CD14-positive monocyte (primary cell): ENCODE measurements around the gene PHRF1. TPM values are rescaled to one million over a fixed set of nuclear protein-coding genes. Genes with fewer than 3 reads are reported as not detected.

ENCODE experiments used
- DNase-seq, 3 donors: peaks; one replicate each; pipeline ENCODE4 v3.0.0-alpha.2; 2011 to 2022
- H2AFZ ChIP-seq: 2 replicates; pipeline ENCODE4 v1.6.0; 2012; ENCODE audit warnings: mild to moderate bottlenecking, low read depth, low read length, inconsistent platforms; ENCODE audit not compliant: insufficient read depth, poor library complexity, severe bottlenecking
- H3K27ac ChIP-seq, 2 donors: 1 replicate in 1 of 2; 2 replicates in 1 of 2; pipeline ENCODE4 v1.5.1; 2012 to 2013; ENCODE audit warnings: low read length in 2 of 2, control low read depth in 1 of 2, inconsistent platforms in 1 of 2, low read depth in 1 of 2, mild to moderate bottlenecking in 1 of 2
- H3K27me3 ChIP-seq, 2 donors: one replicate each; pipeline versions ENCODE4 v1.6.0 to v1.6.1; 2011 to 2013; ENCODE audit warnings: low read length in 2 of 2; ENCODE audit not compliant: control insufficient read depth in 2 of 2, insufficient read depth in 2 of 2
- H3K36me3 ChIP-seq, 2 donors: replicated peaks in 1 of 2; 1 replicate in 1 of 2; 2 replicates in 1 of 2; pipeline versions ENCODE4 v1.5.1 to v1.6.1; 2012 to 2013; ENCODE audit warnings: low read length in 2 of 2, control low read depth in 1 of 2, inconsistent platforms in 1 of 2, mild to moderate bottlenecking in 1 of 2; ENCODE audit not compliant: insufficient read depth in 2 of 2, control insufficient read depth in 1 of 2
- H3K4me1 ChIP-seq, 2 donors: 1 replicate in 1 of 2; 2 replicates in 1 of 2; pipeline versions ENCODE4 v1.5.1 to v1.6.1; 2012 to 2013; ENCODE audit warnings: low read length in 2 of 2, control low read depth in 1 of 2, inconsistent platforms in 1 of 2, mild to moderate bottlenecking in 1 of 2, moderate library complexity in 1 of 2; ENCODE audit not compliant: insufficient read depth in 2 of 2, control insufficient read depth in 1 of 2
- H3K4me2 ChIP-seq: replicated peaks from 2 replicates; pipeline ENCODE3; 2012; ENCODE audit warnings: low read length, moderate library complexity, mild to moderate bottlenecking; ENCODE audit not compliant: poor library complexity, severe bottlenecking; ENCODE audit errors: extremely low read depth
- H3K4me3 ChIP-seq, 3 experiments: fragments of 200-600 bp in 1 of 3; sonication (generic) in 1 of 3; replicated peaks in 1 of 3; 1 replicate in 2 of 3; 2 replicates in 1 of 3; pipeline ENCODE4 v1.5.1; 2011 to 2013; ENCODE audit warnings: low read length in 3 of 3, mild to moderate bottlenecking in 3 of 3, control low read depth in 2 of 3, low read depth in 2 of 3, inconsistent platforms in 1 of 3, moderate library complexity in 1 of 3
- H3K79me2 ChIP-seq: 2 replicates; pipeline ENCODE4 v1.6.0; 2012; ENCODE audit warnings: mild to moderate bottlenecking, control low read depth, inconsistent platforms, low read length, moderate library complexity; ENCODE audit not compliant: insufficient read depth
- H3K9ac ChIP-seq: 2 replicates; pipeline ENCODE4 v1.6.0; 2017; ENCODE audit warnings: low read length, mild to moderate bottlenecking; ENCODE audit not compliant: insufficient read depth, poor library complexity, severe bottlenecking
- H3K9me3 ChIP-seq, 2 donors: replicated peaks in 1 of 2; 1 replicate in 1 of 2; 2 replicates in 1 of 2; pipeline versions ENCODE4 v1.5.1 to v1.6.1; 2012 to 2013; ENCODE audit warnings: low read length in 2 of 2, control low read depth in 1 of 2; ENCODE audit not compliant: control insufficient read depth in 1 of 2, insufficient read depth in 1 of 2
- H4K20me1 ChIP-seq: 2 replicates; pipeline ENCODE4 v1.6.0; 2012; ENCODE audit warnings: mild to moderate bottlenecking, low read length, control low read depth, moderate library complexity; ENCODE audit not compliant: insufficient read depth
- H3K27ac Mint-ChIP-seq, 7 donors: one replicate each; pipeline ENCODE4 v1.8.0; 2020; ENCODE audit warnings: mild to moderate bottlenecking in 7 of 7, mixed read lengths in 7 of 7, moderate library complexity in 6 of 7, inconsistent platforms in 2 of 7
- H3K27me3 Mint-ChIP-seq, 3 donors: one replicate each; pipeline ENCODE4 v1.8.0; 2021 to 2022; ENCODE audit warnings: low read depth in 3 of 3, mild to moderate bottlenecking in 3 of 3, mixed read lengths in 3 of 3, moderate library complexity in 3 of 3, inconsistent platforms in 1 of 3
- H3K36me3 Mint-ChIP-seq, 2 donors: one replicate each; pipeline ENCODE4 v1.8.0; 2020; ENCODE audit warnings: mixed read lengths in 2 of 2, inconsistent platforms in 1 of 2, mild to moderate bottlenecking in 1 of 2
- H3K4me1 Mint-ChIP-seq: one replicate; pipeline ENCODE4 v1.8.0; 2020; ENCODE audit warnings: mild to moderate bottlenecking, mixed read lengths
- H3K4me3 Mint-ChIP-seq, 2 donors: one replicate each; pipeline ENCODE4 v1.8.0; 2020; ENCODE audit warnings: mild to moderate bottlenecking in 2 of 2, mixed read lengths in 2 of 2, moderate library complexity in 1 of 2
- H3K9me3 Mint-ChIP-seq, 7 donors: one replicate each; pipeline ENCODE4 v1.8.0; 2020 to 2022; ENCODE audit warnings: mixed read lengths in 7 of 7, mild to moderate bottlenecking in 6 of 7, moderate library complexity in 6 of 7, inconsistent platforms in 2 of 7
- CTCF ChIP-seq: fragments of 200-600 bp; IDR thresholded peaks from one replicate; pipeline ENCODE4 v1.8.0; 2022; ENCODE audit warnings: antibody characterized with exemption, mild to moderate bottlenecking
- WGBS: methylation state at CpG from one replicate; pipeline ENCODE4 v1.1.5; 2013; ENCODE audit warnings: missing lambda C conversion rate; ENCODE audit not compliant: insufficient coverage; 5-methylcytosine and 5-hydroxymethylcytosine counted together
- intact Hi-C, 2 donors: fragments of 100-400 bp; cut with micrococcal nuclease; formaldehyde crosslinking; loops; one replicate each; pipeline versions ENCODE4 v1.15.0 to v1.15.1; 2023
- polyA plus RNA-seq, 3 donors: library from polyadenylated mRNA; depleted of rRNA in 1 of 3; unstranded in 2 of 3; stranded (reverse) in 1 of 3; fragments of 300-500 nt in 2 of 3; fragments of >200 nt in 1 of 3; fragmentation: Illumina TruSeq in 2 of 3; gene quantifications; 1 replicate in 2 of 3; 2 replicates in 1 of 3; pipeline ENCODE4 v1.2.3, GENCODE V29; 2012 to 2021

The PHRF1 gene
- polyA plus RNA-seq, 3 donors = 1.3 to 11.1 (median 3.3) TPM

GRCh38 chr11:574632-575312 is 1.5 kb upstream of the PHRF1 start:
- 23% methylated on average over 20 of the region's 25 CpGs for WGBS
- Histone ChIP-seq H3K4me1 (peaks cover 22 to 37% of the 10 kb centered on the region in 2 donors), H3K9me3 (peaks cover 0 to 3% of the 10 kb centered on the region in 2 donors), H3K4me2 (peak overlapping the region; percentile 97), H4K20me1 (peaks cover 31% of the 10 kb centered on the region), H3K4me3 (peak overlapping the region in 1 of 3 experiments; percentile 78), H2AFZ (peak overlapping the region; percentile 92), H3K27me3 (peaks cover 8 to 36% of the 10 kb centered on the region in 2 donors), H3K79me2 (peaks cover 31% of the 10 kb centered on the region), H3K9ac (no peak overlapping the region), H3K27ac (no peak overlapping the region), H3K36me3 (peaks cover 0 to 2% of the 10 kb centered on the region in 2 donors)
- Mint-ChIP-seq H3K27ac (peak overlapping the region in 2 of 7 donors; percentile 34 to 73), H3K4me3 (peak overlapping the region; percentile 77 to 91), H3K27me3 (peaks cover 32 to 50% (median 42%) of the 10 kb centered on the region in 3 donors), H3K4me1 (peaks cover 34% of the 10 kb centered on the region), H3K36me3 (peaks cover 6 to 8% of the 10 kb centered on the region in 2 donors), H3K9me3 (peaks cover 0 to 14% (median 3%) of the 10 kb centered on the region in 7 donors)
- intact Hi-C loops = loop anchor here (5.0 kb wide), 2 partner anchors 38 to 67 kb away; partner anchors contain the start of gene RNH1 (in 1 of the 2)
- no peak for DNase-seq
- TF ChIP-seq CTCF = no peak

- no peak overlapping the region for H3K27ac ChIP-seq
- H4K20me1 ChIP-seq = peaks cover 38% of the 10 kb centered on the region
- Mint-ChIP-seq H3K4me3 (peak overlapping the region; percentile 77 to 91), H3K4me1 (peaks cover 39% of the 10 kb centered on the region), H3K27me3 (peaks cover 26 to 45% (median 36%) of the 10 kb centered on the region in 3 donors), H3K27ac (peak overlapping the region in 1 of 7 donors; percentile 73), H3K36me3 (peaks cover 6 to 8% of the 10 kb centered on the region in 2 donors), H3K9me3 (peaks cover 0 to 13% (median 3%) of the 10 kb centered on the region in 7 donors)
- H3K4me1 ChIP-seq = peaks cover 22 to 40% of the 10 kb centered on the region in 2 donors
- under 1% methylated on average over 57 of the region's 81 CpGs for WGBS
- H3K36me3 ChIP-seq = peaks cover 0 to 3% of the 10 kb centered on the region in 2 donors
- intact Hi-C loops = loop anchor here (5.0 kb wide), 2 partner anchors 37 to 68 kb away; partner anchors contain the start of gene RNH1 (in 1 of the 2)
- H3K9ac ChIP-seq = peak overlapping the region; percentile 43
- peak overlapping the region; percentile 92 for H2AFZ ChIP-seq
- no peak for TF ChIP-seq CTCF
- H3K4me2 ChIP-seq = peak overlapping the region; percentile 97
- peak overlapping the region; percentile 32 to 78 (median 51) for H3K4me3 ChIP-seq
- H3K27me3 ChIP-seq = peaks cover 8 to 30% of the 10 kb centered on the region in 2 donors
- peaks cover 0 to 3% of the 10 kb centered on the region in 2 donors for H3K9me3 ChIP-seq
- DNase-seq = no peak
- H3K79me2 ChIP-seq = peaks cover 37% of the 10 kb centered on the region
Measured at GRCh38 chr11:575313-575995, 816 bp upstream of the PHRF1 start.
